GM19324 (cell line): ENCODE results near the gene ZNF267.
A peak's percentile ranks its signal among the peaks of the same experiment; 100 is the strongest.
"Not testable (repeated sequence)": the region's sequence is repeated elsewhere in the genome, so short reads cannot be mapped to it uniquely, and the experiment has no call there.

Experiments used
- ATAC-seq: cut with Tn5 transposase; IDR thresholded peaks from one replicate; pipeline ENCODE4 v1.9.1; 2021; ENCODE audit warnings: mild to moderate bottlenecking, moderate library complexity; ENCODE audit not compliant: unreplicated experiment, low FRiP score

The ZNF267 gene

GRCh38 chr16:31873556-31874365 lies at the start of gene ZNF267:
Gene ZNF267, plus strand, starts transcription at chr16:31873807. Its CDS starts 160 bp downstream, at chr16:31873967.
- ATAC-seq, result peak; percentile 68

- no peak for ATAC-seq
These were observed 40.6 kb upstream of the ZNF267 start for GRCh38 chr16:31833047-31833446.

- ATAC-seq, result not testable (repeated sequence)
These were observed 37.2 kb upstream of the ZNF267 start for GRCh38 chr16:31836396-31836795.

GRCh38 chr16:31842864-31843263 lies 30.7 kb upstream of the ZNF267 start:
- ATAC-seq, result no peak

- ATAC-seq, result not testable (repeated sequence)
These were observed 25.0 kb upstream of the ZNF267 start for GRCh38 chr16:31848572-31848971.

- no peak for ATAC-seq
These were observed 20.3 kb upstream of the ZNF267 start for GRCh38 chr16:31853291-31853690.

GRCh38 chr16:31860508-31860907 lies 13.1 kb upstream of the ZNF267 start:
- no peak for ATAC-seq

GRCh38 chr16:31861455-31861854 lies 12.2 kb upstream of the ZNF267 start:
- no peak for ATAC-seq

- ATAC-seq, result no peak
These were observed 10.8 kb upstream of the ZNF267 start for GRCh38 chr16:31862761-31863160.

- no peak for ATAC-seq
These were observed 5.4 kb upstream of the ZNF267 start for GRCh38 chr16:31868164-31868563.

GRCh38 chr16:31868691-31869167 lies 4.9 kb upstream of the ZNF267 start:
- no peak for ATAC-seq

GRCh38 chr16:31869511-31870201 lies 4.0 kb upstream of the ZNF267 start:
- ATAC-seq, result no peak

- ATAC-seq, result no peak
These were observed 2.8 kb upstream of the ZNF267 start for GRCh38 chr16:31870809-31871208.

- ATAC-seq, result no peak
These were observed 2.1 kb upstream of the ZNF267 start for GRCh38 chr16:31871510-31871909.

- no peak for ATAC-seq
These were observed 1.4 kb upstream of the ZNF267 start for GRCh38 chr16:31872201-31872600.

- peak; percentile 33 for ATAC-seq
These were observed 932 bp downstream of the ZNF267 start for GRCh38 chr16:31874366-31875111.

GRCh38 chr16:31875112-31875803 lies 1.7 kb downstream of the ZNF267 start:
- ATAC-seq, result no peak

- ATAC-seq, result no peak
These were observed 2.4 kb downstream of the ZNF267 start for GRCh38 chr16:31875928-31876547.

GRCh38 chr16:31876951-31877828 lies 3.6 kb downstream of the ZNF267 start:
- peak; percentile 30 for ATAC-seq
